Pons (tissue), 1 donor: ENCODE measurements around the gene COPS2.
"Not testable (repeated sequence)": the region's sequence is repeated elsewhere in the genome, so short reads cannot be mapped to it uniquely, and the experiment has no call there.

Experiments
- DNase-seq: peaks from one replicate; pipeline ENCODE4 v3.0.0-alpha.2; 2016; ENCODE audit warnings: low spot score

The COPS2 gene

GRCh38 chr15:49155110-49155833 lies at the start of gene COPS2:
TSS of gene COPS2 (minus strand) at chr15:49155599. CDS start at chr15:49155578, 21 bp downstream.
- peak; percentile 99 for DNase-seq

GRCh38 chr15:49200347-49200746 lies 44.9 kb upstream of the COPS2 start:
- DNase-seq: no peak

DNA sequence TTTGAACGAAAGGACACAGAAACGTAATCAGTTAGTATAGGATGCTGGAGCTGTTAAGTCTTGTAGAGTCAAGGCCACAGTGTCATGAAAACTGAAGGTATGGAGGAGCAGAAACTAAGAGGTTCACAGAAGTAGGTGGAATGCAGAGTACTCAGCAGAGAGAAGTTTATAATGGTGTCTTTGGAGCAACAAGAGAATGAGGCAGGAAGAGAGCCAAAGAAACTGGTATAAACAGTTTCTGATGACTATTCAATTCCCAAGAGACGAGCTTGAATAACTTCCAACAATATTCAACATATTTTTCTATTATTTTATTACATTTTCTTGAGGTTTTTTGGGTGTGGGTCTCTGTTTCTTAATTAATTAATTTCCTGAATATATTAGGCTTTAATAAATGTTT lies 44.3 kb upstream of the COPS2 start:
- DNase-seq: no peak

- DNase-seq: no peak
Observed at GRCh38 chr15:49196856-49197255, 41.5 kb upstream of the COPS2 start.

DNA sequence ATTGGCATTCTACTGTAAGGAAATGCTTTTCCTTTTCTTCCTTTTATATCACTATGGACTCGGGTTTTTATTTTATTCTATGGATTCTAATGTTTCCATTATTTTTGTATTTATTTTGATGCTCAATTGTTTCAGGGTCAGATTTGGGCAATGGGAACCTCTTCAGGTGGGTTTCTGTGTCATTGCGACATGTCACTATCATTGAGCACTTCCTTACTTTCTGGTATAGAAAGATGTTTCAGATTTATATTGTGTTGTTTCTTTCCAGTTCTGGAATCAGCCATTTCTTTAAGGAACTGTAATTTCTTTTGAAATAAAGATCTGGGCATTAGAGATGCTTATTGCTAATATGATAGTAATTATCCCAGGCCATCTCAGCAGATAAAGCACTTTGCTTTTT lies 36.5 kb upstream of the COPS2 start:
- DNase-seq: no peak

- no peak for DNase-seq
Observed at GRCh38 chr15:49190586-49190985, 35.2 kb upstream of the COPS2 start.

- no peak for DNase-seq
Observed at GRCh38 chr15:49189631-49190030, 34.2 kb upstream of the COPS2 start.

DNA sequence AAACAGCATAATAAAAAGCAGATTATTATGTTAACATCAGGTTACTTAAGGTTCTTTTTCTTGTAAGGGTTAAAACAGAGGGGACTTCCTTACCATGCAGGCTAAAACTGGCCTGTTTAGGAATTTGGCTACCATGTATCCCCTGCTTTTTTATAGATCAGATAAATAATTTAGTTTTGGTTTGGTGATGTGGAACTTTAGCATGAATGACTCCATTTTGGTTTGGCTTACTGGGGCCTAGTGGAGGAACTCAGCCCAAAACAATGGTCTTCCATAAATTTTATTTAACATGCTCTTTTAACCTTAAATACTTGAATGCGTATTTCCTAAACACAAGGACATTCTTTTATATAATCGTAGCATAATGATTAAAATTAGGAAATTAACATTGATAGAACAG lies 33.5 kb upstream of the COPS2 start:
- DNase-seq: no peak

GRCh38 chr15:49187549-49188245 lies 32.3 kb upstream of the COPS2 start:
- no peak for DNase-seq

DNA sequence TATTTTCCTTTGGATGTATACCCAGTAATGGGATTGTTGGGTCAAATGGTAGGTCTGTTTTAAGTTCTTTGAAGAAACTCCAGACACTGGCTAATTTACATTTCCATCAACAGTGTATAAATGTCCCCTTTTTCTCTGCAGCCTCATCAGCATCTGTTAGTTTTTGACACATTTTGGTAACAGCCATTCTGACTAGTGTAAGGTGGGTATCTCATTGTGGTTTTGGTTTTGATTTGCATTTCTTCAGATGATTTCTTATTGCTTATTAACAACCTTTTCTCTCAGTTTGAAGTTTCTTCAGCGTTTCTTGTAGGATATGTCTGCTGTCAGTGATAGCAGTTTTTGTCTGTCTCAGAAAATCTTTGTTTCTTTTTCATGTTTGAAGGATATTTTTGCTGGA lies 30.1 kb upstream of the COPS2 start:
- no peak for DNase-seq

DNA sequence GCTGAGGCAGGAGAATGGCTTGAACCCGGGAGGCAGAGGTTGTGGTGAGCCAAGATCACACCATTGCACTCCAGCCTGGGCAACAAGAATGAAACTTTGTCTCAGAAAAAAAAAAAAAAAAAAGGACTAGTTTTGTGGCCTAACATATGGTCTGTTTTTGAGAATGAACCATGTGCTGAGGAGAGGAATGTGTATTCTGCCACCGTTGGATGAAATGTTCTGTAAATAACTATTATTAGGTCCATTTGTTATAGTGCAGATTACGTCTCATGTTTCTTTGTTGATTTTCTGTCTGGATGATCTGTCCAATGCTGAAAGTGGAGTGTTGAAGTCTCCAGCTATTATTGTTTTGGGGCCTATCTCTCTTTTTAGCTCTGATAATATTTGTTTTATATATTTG lies 28.3 kb upstream of the COPS2 start:
- not testable (repeated sequence) for DNase-seq

DNA sequence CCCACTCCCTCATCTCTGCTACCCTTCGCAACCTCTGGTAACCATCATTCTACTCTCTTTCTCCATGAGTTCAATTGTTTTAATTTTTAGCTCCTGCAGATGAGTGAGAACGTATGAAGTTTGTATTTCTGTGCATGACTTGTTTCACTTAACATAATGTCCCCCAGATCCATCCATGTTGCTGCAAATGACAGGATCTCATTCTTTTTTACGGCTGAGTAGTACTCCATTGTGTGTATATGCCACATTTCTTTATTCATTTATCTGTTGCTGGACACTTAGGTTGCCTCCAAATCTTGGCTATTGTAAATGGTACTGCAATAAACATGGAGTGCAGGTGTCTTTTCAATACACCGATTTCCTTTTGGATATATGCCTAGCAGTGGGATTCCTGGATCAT lies 26.7 kb upstream of the COPS2 start:
- DNase-seq: no peak

GRCh38 chr15:49179433-49180190 lies 24.2 kb upstream of the COPS2 start:
- DNase-seq: peak; percentile 76

DNA sequence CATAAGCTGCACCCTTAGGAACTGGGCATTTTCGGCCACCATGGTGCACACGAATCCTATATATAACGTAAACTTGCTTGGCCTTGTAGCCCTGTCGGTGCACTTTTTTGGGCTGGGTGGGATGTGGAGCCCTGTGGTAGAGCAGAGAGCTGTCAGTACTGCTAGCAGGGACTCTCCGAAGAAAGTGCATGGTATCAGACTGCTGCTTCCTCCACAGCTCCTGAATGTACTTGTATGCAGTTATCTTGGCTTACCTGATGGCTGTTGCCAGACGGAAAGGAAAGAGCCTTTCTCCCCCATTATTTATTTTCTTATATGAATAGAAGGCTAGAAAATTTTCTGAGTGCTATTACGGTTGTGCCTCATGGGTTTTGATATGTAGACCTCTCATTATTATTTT lies 23.1 kb upstream of the COPS2 start:
- DNase-seq: no peak

GRCh38 chr15:49175582-49176397 lies 20.4 kb upstream of the COPS2 start:
- DNase-seq: not testable (repeated sequence)

- no peak for DNase-seq
Observed at GRCh38 chr15:49174902-49175301, 19.5 kb upstream of the COPS2 start.

DNA sequence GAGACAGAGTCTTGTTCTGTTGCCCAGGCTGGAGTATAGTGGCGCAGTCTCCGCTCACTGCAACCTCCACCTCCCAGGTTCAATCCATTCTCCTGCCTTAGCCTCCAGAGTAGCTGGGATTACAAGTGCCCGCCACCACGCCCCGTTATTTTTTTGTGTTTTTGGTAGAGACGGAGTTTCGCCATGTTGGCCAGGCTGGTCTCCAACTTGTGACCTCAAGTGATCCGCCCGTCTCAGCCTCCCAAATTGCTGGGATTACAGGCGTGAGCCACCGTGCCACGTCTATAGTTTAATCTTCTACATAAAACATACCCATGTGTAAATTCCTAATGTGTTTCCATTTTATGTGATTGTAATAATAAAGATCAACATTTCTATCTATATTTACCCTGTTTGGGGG lies 16.4 kb upstream of the COPS2 start:
- DNase-seq: no peak

DNA sequence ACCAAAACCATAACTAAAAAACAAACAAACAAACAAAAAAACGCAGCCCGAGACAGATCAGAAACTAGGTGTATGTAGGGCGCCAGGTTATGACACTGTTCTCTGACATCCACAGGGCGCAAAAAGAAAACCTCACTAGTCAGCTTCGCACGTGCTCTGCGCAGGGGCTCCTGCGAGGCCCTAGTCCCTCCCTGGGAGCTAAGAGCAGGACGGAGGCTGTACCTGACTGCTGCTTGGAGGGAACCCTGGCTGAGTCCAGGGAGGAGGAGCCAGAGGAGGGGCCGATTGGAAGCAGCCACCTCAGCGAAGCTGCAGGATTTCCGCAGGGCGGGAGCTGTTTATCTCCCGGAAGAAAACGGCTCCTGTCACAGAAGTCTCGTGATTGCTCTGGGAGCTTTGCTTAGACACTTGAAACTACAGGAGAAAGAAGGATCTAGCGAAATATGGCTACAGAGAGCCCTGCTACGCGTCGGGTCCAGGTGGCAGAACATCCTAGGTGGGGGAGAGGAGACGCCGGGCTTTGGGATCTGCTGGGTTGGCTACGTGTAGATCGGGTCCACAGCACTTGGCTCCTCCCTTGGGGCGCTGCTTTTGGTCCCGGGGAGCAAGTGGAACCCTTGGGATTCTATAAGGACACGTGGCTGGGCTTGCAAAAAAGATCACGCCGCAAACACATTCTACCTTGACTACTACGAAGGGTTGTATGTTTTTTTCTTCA lies 14.6 kb upstream of the COPS2 start, which contains the start of gene GALK2:
Gene GALK2 (plus strand): TSS at position 368 of the 718 bp plus-strand sequence. CDS start 76 bp downstream, at position 444.
- DNase-seq: peak; percentile 94

- no peak for DNase-seq
Observed at GRCh38 chr15:49168016-49168415, 12.6 kb upstream of the COPS2 start.

- DNase-seq: no peak
Observed at GRCh38 chr15:49164865-49165264, 9.5 kb upstream of the COPS2 start.

- no peak for DNase-seq
Observed at GRCh38 chr15:49163678-49164077, 8.3 kb upstream of the COPS2 start.
